Muscle of leg (tissue), 11 donors: ENCODE measurements around the gene GTF2A2. TPM values are rescaled to one million over a fixed set of nuclear protein-coding genes. Genes with fewer than 3 reads are reported as not detected.

ENCODE experiments used
- DNase-seq: peaks from one replicate; pipeline ENCODE4 v3.0.0; 2013
- H3K27ac ChIP-seq: one replicate; pipeline ENCODE4 v1.5.1; 2013; ENCODE audit warnings: mild to moderate bottlenecking, low read length, control low read depth
- H3K27me3 ChIP-seq: one replicate; pipeline ENCODE4 v1.6.1; 2013; ENCODE audit warnings: low read length; ENCODE audit not compliant: control insufficient read depth, insufficient read depth
- H3K36me3 ChIP-seq: one replicate; pipeline ENCODE4 v1.6.1; 2013; ENCODE audit warnings: low read length; ENCODE audit not compliant: control insufficient read depth, insufficient read depth
- H3K4me1 ChIP-seq: one replicate; pipeline ENCODE4 v1.6.1; 2013; ENCODE audit warnings: low read length; ENCODE audit not compliant: control insufficient read depth, insufficient read depth
- H3K4me3 ChIP-seq: one replicate; pipeline ENCODE4 v1.5.1; 2013; ENCODE audit warnings: low read length, control low read depth
- H3K9me3 ChIP-seq: replicated peaks from 2 replicates; pipeline ENCODE4 v1.6.1; 2013; ENCODE audit warnings: low read depth, low read length; ENCODE audit not compliant: control insufficient read depth
- WGBS: methylation state at CpG from one replicate; pipeline ENCODE4 v1.1.5; 2013; ENCODE audit warnings: missing lambda C conversion rate; ENCODE audit not compliant: insufficient coverage; 5-methylcytosine and 5-hydroxymethylcytosine counted together
- polyA plus RNA-seq, 8 donors: library from polyadenylated mRNA; unstranded; fragments of 120-200 nt; gene quantifications; one replicate each; pipeline versions ENCODE4 v1.2.1 to v1.2.3, GENCODE V29; 2013; ENCODE audit warnings: inconsistent platforms in 1 of 8, low replicate concordance in 1 of 8; ENCODE audit not compliant: insufficient read length in 8 of 8, insufficient read depth in 1 of 8
- total RNA-seq: library from RNA; stranded (reverse); fragments of 120-200 nt; gene quantifications from one replicate; pipeline ENCODE4 v1.2.4, GENCODE V29; 2013

The GTF2A2 gene
- total and polyA plus RNA-seq, 9 donors: 79.1 to 123 (median 114) TPM

- Histone ChIP-seq H3K36me3 (no peaks in the 10 kb centered on the region), H3K4me1 (no peaks in the 10 kb centered on the region), H3K27ac (no peak overlapping the region), H3K27me3 (no peaks in the 10 kb centered on the region), H3K4me3 (no peak overlapping the region), H3K9me3 (no peaks in the 10 kb centered on the region)
- WGBS: 88% methylated on average over 5 of the region's 7 CpGs
- no peak for DNase-seq
These were observed 67.3 kb downstream of the GTF2A2 start for GRCh38 chr15:59590027-59590426.

Other genes starting within 250 kb of the GTF2A2 start
- 0.35 TPM for gene FAM81A, start 219.3 kb downstream of the GTF2A2 start, total RNA-seq
- gene FAM81A, start 219.3 kb downstream of the GTF2A2 start, polyA plus RNA-seq: 1 to 10 TPM in 5 of 8 donors, under 1 TPM in 3; 0.67 to 1.6 (median 1.1) TPM
- under 0.01 TPM for gene GCNT3, start 45.7 kb downstream of the GTF2A2 start, total RNA-seq
- 1 to 10 TPM in 1 of 8 donors, under 1 TPM in 7; 0.02 to 1.3 (median 0.27) TPM for gene GCNT3, start 45.7 kb downstream of the GTF2A2 start, polyA plus RNA-seq
- gene BNIP2, start 31.8 kb upstream of the GTF2A2 start, total RNA-seq: 59.5 TPM
- 10 to 100 TPM; 30.4 to 59.8 (median 44.5) TPM for gene BNIP2, start 31.8 kb upstream of the GTF2A2 start, polyA plus RNA-seq